HCT116 (cell line): ENCODE data around the gene TRH. TPM values are rescaled to one million over a fixed set of nuclear protein-coding genes. Genes with fewer than 3 reads are reported as not detected.
"Not testable (repeated sequence)": the region's sequence is repeated elsewhere in the genome, so short reads cannot be mapped to it uniquely, and the experiment has no call there.

Experiments used
- ATAC-seq: fragments of 200-7000 bp; cut with Tn5 transposase; 2 replicates; pipeline ENCODE4 v1.9.1; 2020; ENCODE audit warnings: mild to moderate bottlenecking, moderate library complexity
- BruUV-seq: library from RNA; stranded (reverse); fragments of 400-500 nt; replicated peaks from 2 replicates; lab custom pipeline; 2021; lab: Mats Ljungman, UMichigan
- CTCF ChIA-PET: fragments of 300-600 bp; sonication (Branson Sonifier 250); formaldehyde crosslinking; loops from one replicate; lab custom pipeline; 2021; ENCODE audit warnings: antibody characterized with exemption; lab: Charles Lee
- POLR2A ChIA-PET: fragments of 300-600, 350-600 bp; sonication (Branson Sonifier 250); formaldehyde crosslinking; loops from one replicate; lab custom pipeline; 2021; ENCODE audit warnings: antibody characterized with exemption; lab: Charles Lee
- RAD21 ChIA-PET, 2 experiments: fragments of 300-600 bp; sonication (Branson Sonifier 250); formaldehyde crosslinking; loops; one replicate each; lab custom pipeline; 2023; ENCODE audit warnings: low total read pairs in 2 of 2; ENCODE audit not compliant: uncharacterized antibody in 2 of 2, unreplicated experiment in 2 of 2, low non-redundant PET in 1 of 2; lab: Charles Lee
- DNase-seq: peaks from one replicate; pipeline ENCODE4 v3.0.0-alpha.2; 2010; ENCODE audit warnings: low read depth, low spot score
- H2AFZ ChIP-seq: fragments of 200-600 bp; shearing (Covaris generic), sonication (generic); 2 replicates; pipeline ENCODE4 v1.6.1; 2017; ENCODE audit warnings: low read depth, mixed run types, mixed read lengths, antibody characterized with exemption, low read length; ENCODE audit not compliant: poor library complexity, severe bottlenecking
- H3K27ac ChIP-seq: 2 replicates; pipeline ENCODE4 v1.5.1; 2012; ENCODE audit warnings: low read depth, low read length
- H3K27me3 ChIP-seq: fragments of 200-600 bp; sonication (generic); 2 replicates; pipeline ENCODE4 v1.6.1; 2016; ENCODE audit warnings: mixed run types, low read length, mixed read lengths; ENCODE audit not compliant: insufficient read depth
- H3K36me3 ChIP-seq, 2 experiments: fragments of 200-500 bp in 1 of 2; fragments of 200-600 bp in 1 of 2; sonication (Bioruptor generic) in 1 of 2; sonication (generic) in 1 of 2; 2 replicates each; pipeline versions ENCODE4 v1.5.1 to v1.6.1; 2014 to 2016; ENCODE audit warnings: low read length in 2 of 2, inconsistent platforms in 1 of 2, mixed read lengths in 1 of 2, mixed run types in 1 of 2; ENCODE audit not compliant: insufficient read depth in 2 of 2, control insufficient read depth in 1 of 2
- H3K4me1 ChIP-seq, 2 experiments: fragments of 200-600 bp in 1 of 2; sonication (generic) in 1 of 2; 2 replicates each; pipeline versions ENCODE4 v1.5.1 to v1.6.1; 2012 to 2017; ENCODE audit warnings: low read length in 2 of 2, inconsistent platforms in 1 of 2, mild to moderate bottlenecking in 1 of 2, mixed read lengths in 1 of 2, mixed run types in 1 of 2, moderate library complexity in 1 of 2; ENCODE audit not compliant: insufficient read depth in 2 of 2, control insufficient read depth in 1 of 2
- H3K4me2 ChIP-seq: fragments of 200-600 bp; sonication (generic); 2 replicates; pipeline ENCODE4 v1.6.1; 2017; ENCODE audit warnings: mixed run types, low read length, mixed read lengths
- H3K4me3 ChIP-seq, 2 experiments: fragments of 200-600 bp in 1 of 2; sonication (generic) in 1 of 2; replicated peaks in 1 of 2; 2 replicates each; pipeline ENCODE4 v1.5.1; 2011 to 2016; ENCODE audit warnings: low read length in 2 of 2, control low read depth in 1 of 2, low read depth in 1 of 2, mild to moderate bottlenecking in 1 of 2, mixed read lengths in 1 of 2, mixed run types in 1 of 2
- H3K79me2 ChIP-seq: fragments of 200-600 bp; sonication (generic); 2 replicates; pipeline ENCODE4 v1.6.1; 2017; ENCODE audit warnings: mild to moderate bottlenecking, mixed run types, low read length, moderate library complexity, mixed read lengths; ENCODE audit not compliant: insufficient read depth
- H3K9ac ChIP-seq: fragments of 200-600 bp; sonication (generic); 2 replicates; pipeline ENCODE4 v1.6.1; 2016; ENCODE audit warnings: low read length, mixed read lengths
- H3K9me2 ChIP-seq: fragments of 200-600 bp; sonication (generic), shearing (Covaris generic); 2 replicates; pipeline ENCODE4 v1.6.1; 2017; ENCODE audit warnings: mixed run types, mild to moderate bottlenecking, moderate library complexity; ENCODE audit not compliant: insufficient read depth
- H3K9me3 ChIP-seq, 2 experiments: fragments of 200-500 bp in 1 of 2; fragments of 200-600 bp in 1 of 2; sonication (Bioruptor generic) in 1 of 2; sonication (generic) in 1 of 2; 2 replicates each; pipeline ENCODE4 v1.6.1; 2014 to 2017; ENCODE audit warnings: low read length in 2 of 2, mixed read lengths in 2 of 2, inconsistent platforms in 1 of 2, low read depth in 1 of 2, mild to moderate bottlenecking in 1 of 2, mixed run types in 1 of 2, moderate library complexity in 1 of 2; ENCODE audit not compliant: control insufficient read depth in 1 of 2, insufficient read depth in 1 of 2
- H4K20me1 ChIP-seq: fragments of 200-600 bp; sonication (generic), shearing (Covaris generic); 2 replicates; pipeline ENCODE4 v1.6.1; 2017; ENCODE audit warnings: mixed run types, mild to moderate bottlenecking, moderate library complexity; ENCODE audit not compliant: insufficient read depth
- CTCF ChIP-seq, 3 experiments: fragments of 200-600 bp in 1 of 3; sonication (generic) in 1 of 3; IDR thresholded peaks in 2 of 3; conservative IDR thresholded peaks in 1 of 3; 2 replicates each; pipeline ENCODE4 v1.5.1; 2012 to 2017; ENCODE audit warnings: low read depth in 2 of 3, low read length in 2 of 3, antibody characterized with exemption in 1 of 3, borderline replicate concordance in 1 of 3, control low read depth in 1 of 3, mild to moderate bottlenecking in 1 of 3, mixed read lengths in 1 of 3, mixed run types in 1 of 3, moderate library complexity in 1 of 3; ENCODE audit not compliant: insufficient read depth in 1 of 3
- RAD21 ChIP-seq: IDR thresholded peaks from 2 replicates; pipeline ENCODE4 v1.6.1; 2012; ENCODE audit warnings: low read depth, mild to moderate bottlenecking
- intact Hi-C: fragments of 100-400 bp; cut with micrococcal nuclease; formaldehyde crosslinking; loops from 2 replicates; pipeline ENCODE4 v1.10.0; 2022
- total RNA-seq: library from RNA; stranded (reverse); gene quantifications from one replicate; pipeline ENCODE4 v1.2.1, GENCODE V29; 2021; ENCODE audit not compliant: unreplicated experiment

TRH gene
- total RNA-seq, 1 experiment from 2014 or later = not detected

GRCh38 chr3:130026146-130026829 lies 51.8 kb downstream of the TRH start:
- H3K4me2 ChIP-seq, ATAC-seq, CTCF ChIA-PET, H3K9me2 ChIP-seq, H3K79me2 ChIP-seq, H3K9ac ChIP-seq, H3K9me3 ChIP-seq, intact Hi-C loops, H3K27me3 ChIP-seq, POLR2A ChIA-PET, H4K20me1 ChIP-seq, H2AFZ ChIP-seq, DNase-seq, H3K27ac ChIP-seq, H3K4me3 ChIP-seq, BruUV-seq, H3K36me3 ChIP-seq, H3K4me1 ChIP-seq: not testable (repeated sequence)
- RAD21 ChIA-PET = interaction anchor here in 1 of 2 experiments (0.6 kb wide), 1 partner anchor 201 kb away, joined by 5 read pairs; no protein-coding TSS in a partner anchor
- TF ChIP-seq CTCF (IDR thresholded peaks at IDR 0.05 in 2 of 3, conservative IDR thresholded peaks at IDR 0.05 in 1 of 3; ENCODE audit: borderline replicate concordance in 1 of 3, insufficient read depth in 1 of 3, low read depth in 2 of 3, low read length in 2 of 3) (peak in 1 of 3 experiments; percentile 37; a peak in 1 of 6 replicates), RAD21 (peak; percentile 37)

- H3K36me3 ChIP-seq, RAD21 ChIA-PET, H3K9me3 ChIP-seq, H3K4me3 ChIP-seq, ATAC-seq, DNase-seq, H2AFZ ChIP-seq, H3K27me3 ChIP-seq, H3K9me2 ChIP-seq, H3K4me1 ChIP-seq, H4K20me1 ChIP-seq, H3K4me2 ChIP-seq, BruUV-seq, H3K79me2 ChIP-seq, intact Hi-C loops, H3K9ac ChIP-seq, POLR2A ChIA-PET, CTCF ChIA-PET, H3K27ac ChIP-seq: not testable (repeated sequence)
Observed at GRCh38 chr3:130027437-130027836, 52.9 kb downstream of the TRH start.

Other genes starting within 250 kb of the TRH start
- 32.5 TPM for gene TMCC1, start 81.0 kb upstream of the TRH start, total RNA-seq
- 0.44 TPM for gene ALG1L2, start 107.1 kb downstream of the TRH start, total RNA-seq